Heart left ventricle (tissue), 16 donors: ENCODE results near the gene FSD1. TPM values are rescaled to one million over a fixed set of nuclear protein-coding genes. Genes with fewer than 3 reads are reported as not detected.
"Not testable (repeated sequence)": the region's sequence is repeated elsewhere in the genome, so short reads cannot be mapped to it uniquely, and the experiment has no call there.

Source experiments
- ATAC-seq, 4 donors: fragments of 200-7000 bp; cut with Tn5 transposase; one replicate each; pipeline ENCODE4 v1.9.1; 2020 to 2022; ENCODE audit warnings: moderate library complexity in 4 of 4, mild to moderate bottlenecking in 3 of 4, moderate number of reproducible peaks in 1 of 4
- DNase-seq, 5 donors: peaks; one replicate each; pipeline ENCODE4 v3.0.0-alpha.2; 2020
- H3K27ac ChIP-seq, 12 donors: fragments of 200-600 bp; sonication (generic) in 4 of 12; one replicate each; pipeline versions ENCODE4 v1.5.0 to v1.8.0; 2016 to 2022; ENCODE audit warnings: mild to moderate bottlenecking in 2 of 12
- H3K27me3 ChIP-seq, 9 donors: fragments of 200-600 bp; sonication (generic) in 2 of 9; one replicate each; pipeline versions ENCODE4 v1.5.1 to v1.8.0; 2016 to 2022; ENCODE audit warnings: mild to moderate bottlenecking in 3 of 9
- H3K36me3 ChIP-seq, 9 donors: fragments of 200-600 bp; sonication (generic) in 2 of 9; one replicate each; pipeline versions ENCODE4 v1.5.0 to v1.8.0; 2018 to 2022; ENCODE audit warnings: mild to moderate bottlenecking in 2 of 9
- H3K4me1 ChIP-seq, 12 donors: fragments of 200-600 bp; sonication (generic) in 4 of 12; one replicate each; pipeline versions ENCODE4 v1.5.0 to v1.8.0; 2016 to 2022; ENCODE audit warnings: mild to moderate bottlenecking in 3 of 12
- H3K4me3 ChIP-seq, 12 donors: fragments of 200-600 bp; sonication (generic) in 4 of 12; one replicate each; pipeline versions ENCODE4 v1.5.0 to v1.8.0; 2017 to 2022; ENCODE audit warnings: mild to moderate bottlenecking in 9 of 12, moderate library complexity in 4 of 12
- H3K9me3 ChIP-seq, 12 donors: fragments of 200-600 bp; sonication (generic) in 4 of 12; one replicate each; pipeline versions ENCODE4 v1.5.0 to v1.8.0; 2016 to 2022; ENCODE audit warnings: mild to moderate bottlenecking in 1 of 12
- CTCF ChIP-seq, 12 donors: fragments of 200-600 bp; sonication (generic) in 4 of 12; IDR thresholded peaks; one replicate each; pipeline versions ENCODE4 v1.5.0 to v1.8.0; 2018 to 2022; ENCODE audit warnings: antibody characterized with exemption in 12 of 12, mild to moderate bottlenecking in 5 of 12
- POLR2A ChIP-seq, 2 donors: fragments of 450-650 bp; IDR thresholded peaks; one replicate each; pipeline ENCODE4 v1.6.1; 2017; ENCODE audit warnings: antibody characterized with exemption in 2 of 2, mild to moderate bottlenecking in 2 of 2, moderate library complexity in 2 of 2
- WGBS, 4 donors: extraction: QIAGEN DNeasy Blood & Tissue Kit in 2 of 4; methylation state at CpG; one replicate each; pipeline versions ENCODE4 v1.1.5 to v1.1.7; 2013 to 2018; 5-methylcytosine and 5-hydroxymethylcytosine counted together
- intact Hi-C, 10 donors: fragments of 100-400 bp; cut with DNase I; formaldehyde crosslinking; loops; one replicate each; pipeline versions ENCODE4 v1.11.1 to v1.14.2; 2022
- polyA plus RNA-seq, 2 donors: library from polyadenylated mRNA; stranded (reverse); fragments of 200-250 nt; gene quantifications; one replicate each; pipeline ENCODE4 v1.2.3, GENCODE V29; 2013
- total RNA-seq, 9 donors: library from RNA; depleted of rRNA in 2 of 9; stranded (reverse); fragments of >200 nt in 2 of 9; fragmentation: NEBNext Ultra II Directional in 3 of 9; extraction: Animal tissue kit (Norgen Biotek cat#: 25700) in 3 of 9; gene quantifications; one replicate each; pipeline versions ENCODE4 v1.1.0 to v1.2.4, GENCODE V29; 2016 to 2023
- donor health status: ischemic (EF 13 %, LVEDD 7.1; RV severe dilation, severe dysfunction).
- donor health status: healthy with polysubstance abuse.
- donor health status: DM: no; HTN: yes; CAD: no.
- donor health status: DM: no; HTN: no; CAD: no.
- donor health status: ischemic (EF 25% LVEDD 6.9; RV normal size, moderate dysfunction).
- donor health status: ischemic (EF 25% LVEDD 5.7; RV mildly dilated, moderate dysfunction).
- donor health status: healthy.
- donor health status: DM: yes; HTN: yes; CAD: no.
- donor health status: ischemic (EF 35%, LVEDD 5.7; RV mildly dilated, moderate dysfunction).
- donor health status: nonischemic (EF 11% LVEDD 7.7; RV severe dilation, severe dysfunction).
- donor health status: DM: yes; HTN: yes; CAD: no.
- donor health status: PGD.
- donor health status: ischemic (EF 29% LVEDD 5.4; RV normal size, mild dysfunction).
- donor health status: nonischemic (EF 23%, LVEDD 6.1; RV moderate dilation, normal function).

The FSD1 gene
- total and polyA plus RNA-seq, 11 donors, result 0.04 to 1.2 TPM; not detected in 9

GRCh38 chr19:4346020-4346383 lies 41.6 kb downstream of the FSD1 start:
- intact Hi-C loops, result no loop called here
- 93 to 97% (median 95%) methylated on average over 6 of the region's 6 CpGs for WGBS, 4 donors

GRCh38 chr19:4347521-4347920 lies 43.1 kb downstream of the FSD1 start:
- Histone ChIP-seq H3K36me3 (peaks cover 0 to 18% (median 9%) of the 10 kb centered on the region in 9 donors), H3K9me3 (no peaks in the 10 kb centered on the region), H3K27me3 (no peaks in the 10 kb centered on the region), H3K27ac (no peak overlapping the region), H3K4me3 (no peak overlapping the region), H3K4me1 (peaks cover 0 to 18% (median 6%) of the 10 kb centered on the region in 12 donors)
- no peak for TF ChIP-seq POLR2A (IDR thresholded peaks at IDR 0.05)
- DNase-seq, result no peak
- intact Hi-C loops, result no loop called here
- WGBS, 4 donors, result 75 to 95% (median 77%) methylated on average over 6 of the region's 6 CpGs
- no peak for ATAC-seq

More at GRCh38 chr19:4346020-4346383, 41.6 kb downstream of the FSD1 start:
- DNase-seq (no peak), ATAC-seq (no peak)
- H3K4me1 ChIP-seq, result peaks cover 0 to 18% (median 10%) of the 10 kb centered on the region in 12 donors
- no peak overlapping the region for H3K27ac ChIP-seq
- H3K36me3 ChIP-seq, result peaks cover 0 to 18% (median 9%) of the 10 kb centered on the region in 9 donors
- H3K4me3 ChIP-seq, result no peak overlapping the region
- TF ChIP-seq CTCF (IDR thresholded peaks at IDR 0.05), result no peak
- no peak for TF ChIP-seq POLR2A (IDR thresholded peaks at IDR 0.05)
- H3K9me3 ChIP-seq, result no peaks in the 10 kb centered on the region
- no peaks in the 10 kb centered on the region for H3K27me3 ChIP-seq

- ATAC-seq, H3K4me3 ChIP-seq, H3K27me3 ChIP-seq, H3K9me3 ChIP-seq, DNase-seq, H3K27ac ChIP-seq, intact Hi-C loops: not testable (repeated sequence)
- WGBS, 4 donors, result 91 to 95% (median 93%) methylated on average over 16 of the region's 16 CpGs
- peaks cover 0 to 14% (median 3%) of the 10 kb centered on the region in 12 donors for H3K4me1 ChIP-seq
- H3K36me3 ChIP-seq, result peaks cover 0 to 18% (median 9%) of the 10 kb centered on the region in 9 donors
These were observed 44.8 kb downstream of the FSD1 start for GRCh38 chr19:4349225-4349624.

- intact Hi-C loops, result loop anchor here in 8 of 10 donors (5.0 to 10.0 kb wide), 2 partner anchors 83 to 85 kb away; no protein-coding TSS in a partner anchor
These were observed 45.7 kb downstream of the FSD1 start for GRCh38 chr19:4350111-4350510.

GRCh38 chr19:4350726-4351125 lies 46.3 kb downstream of the FSD1 start:
- Histone ChIP-seq H3K4me1 (peaks cover 0 to 11% (median 0%) of the 10 kb centered on the region in 12 donors), H3K4me3 (no peak overlapping the region), H3K36me3 (peaks cover 0 to 18% (median 9%) of the 10 kb centered on the region in 9 donors), H3K27me3 (no peaks in the 10 kb centered on the region), H3K27ac (no peak overlapping the region), H3K9me3 (no peaks in the 10 kb centered on the region)
- DNase-seq (no peak), ATAC-seq (no peak)
- TF ChIP-seq POLR2A (IDR thresholded peaks at IDR 0.05) (no peak), CTCF (IDR thresholded peaks at IDR 0.05) (no peak)
- 92 to 94% (median 92%) methylated on average over 9 of the region's 9 CpGs for WGBS, 4 donors
- intact Hi-C loops, result loop anchor here in 8 of 10 donors (5.0 to 10.0 kb wide), 2 partner anchors 83 to 86 kb away; no protein-coding TSS in a partner anchor

More at GRCh38 chr19:4350111-4350510, 45.7 kb downstream of the FSD1 start:
- DNase-seq (no peak), ATAC-seq (no peak)
- peaks cover 0 to 11% (median 0%) of the 10 kb centered on the region in 12 donors for H3K4me1 ChIP-seq
- no peak for TF ChIP-seq POLR2A (IDR thresholded peaks at IDR 0.05)
- no peak for TF ChIP-seq CTCF (IDR thresholded peaks at IDR 0.05)
- 81 to 98% (median 92%) methylated on average over 8 of the region's 8 CpGs for WGBS, 4 donors
- no peak overlapping the region for H3K4me3 ChIP-seq
- H3K27ac ChIP-seq, result no peak overlapping the region
- no peaks in the 10 kb centered on the region for H3K27me3 ChIP-seq
- peaks cover 0 to 18% (median 9%) of the 10 kb centered on the region in 9 donors for H3K36me3 ChIP-seq
- H3K9me3 ChIP-seq, result no peaks in the 10 kb centered on the region
